ENCODE results near the gene SARS2.

Gene SARS2

DNA sequence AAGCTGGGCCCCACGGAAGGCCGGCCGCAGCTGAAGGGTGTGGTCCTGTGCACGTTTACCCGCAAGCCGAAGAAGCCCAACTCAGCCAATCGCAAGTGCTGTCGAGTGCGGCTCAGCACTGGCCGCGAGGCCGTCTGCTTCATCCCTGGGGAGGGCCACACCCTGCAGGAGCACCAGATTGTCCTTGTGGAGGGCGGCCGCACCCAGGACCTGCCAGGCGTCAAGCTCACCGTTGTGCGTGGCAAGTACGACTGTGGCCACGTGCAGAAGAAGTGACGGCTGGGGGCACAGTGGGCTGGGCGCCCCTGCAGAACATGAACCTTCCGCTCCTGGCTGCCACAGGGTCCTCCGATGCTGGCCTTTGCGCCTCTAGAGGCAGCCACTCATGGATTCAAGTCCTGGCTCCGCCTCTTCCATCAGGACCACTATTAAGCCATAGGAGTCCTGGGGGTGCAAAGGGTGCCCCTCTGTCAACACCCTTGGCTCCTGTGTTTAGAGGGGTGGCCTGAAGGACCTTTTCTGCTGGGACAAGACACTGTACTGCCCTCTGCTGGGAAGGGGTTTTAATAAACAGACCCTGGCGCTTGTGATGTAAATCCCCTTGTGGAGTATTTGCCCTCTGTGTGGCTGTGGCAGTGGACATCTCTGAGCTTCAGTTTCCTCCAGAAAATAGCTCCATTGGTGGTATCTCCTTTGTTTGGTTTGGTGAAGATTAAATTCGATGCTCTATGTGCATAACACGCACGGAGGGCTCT is 2.0 kb upstream of the SARS2 start:
- no peak for DNase-seq
- no peaks in the 10 kb centered on the region for H3K27me3 ChIP-seq
- TF ChIP-seq, protein P1, sequence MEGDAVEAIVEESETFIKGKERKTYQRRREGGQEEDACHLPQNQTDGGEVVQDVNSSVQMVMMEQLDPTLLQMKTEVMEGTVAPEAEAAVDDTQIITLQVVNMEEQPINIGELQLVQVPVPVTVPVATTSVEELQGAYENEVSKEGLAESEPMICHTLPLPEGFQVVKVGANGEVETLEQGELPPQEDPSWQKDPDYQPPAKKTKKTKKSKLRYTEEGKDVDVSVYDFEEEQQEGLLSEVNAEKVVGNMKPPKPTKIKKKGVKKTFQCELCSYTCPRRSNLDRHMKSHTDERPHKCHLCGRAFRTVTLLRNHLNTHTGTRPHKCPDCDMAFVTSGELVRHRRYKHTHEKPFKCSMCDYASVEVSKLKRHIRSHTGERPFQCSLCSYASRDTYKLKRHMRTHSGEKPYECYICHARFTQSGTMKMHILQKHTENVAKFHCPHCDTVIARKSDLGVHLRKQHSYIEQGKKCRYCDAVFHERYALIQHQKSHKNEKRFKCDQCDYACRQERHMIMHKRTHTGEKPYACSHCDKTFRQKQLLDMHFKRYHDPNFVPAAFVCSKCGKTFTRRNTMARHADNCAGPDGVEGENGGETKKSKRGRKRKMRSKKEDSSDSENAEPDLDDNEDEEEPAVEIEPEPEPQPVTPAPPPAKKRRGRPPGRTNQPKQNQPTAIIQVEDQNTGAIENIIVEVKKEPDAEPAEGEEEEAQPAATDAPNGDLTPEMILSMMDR (IDR thresholded peaks at IDR 0.05) = no peak
- H3K27ac ChIP-seq = no peak overlapping the region
- intact Hi-C loops (cut with DNase I; ENCODE audit: low total_unique reads) = no loop called here
- H3K4me1 ChIP-seq = peaks cover 0 to 21% (median 19%) of the 10 kb centered on the region in 4 donors
- H3K4me3 ChIP-seq = no peak overlapping the region
- peaks cover 4 to 28% (median 12%) of the 10 kb centered on the region in 3 donors for H3K36me3 ChIP-seq
- no peaks in the 10 kb centered on the region for H3K9me3 ChIP-seq

DNA sequence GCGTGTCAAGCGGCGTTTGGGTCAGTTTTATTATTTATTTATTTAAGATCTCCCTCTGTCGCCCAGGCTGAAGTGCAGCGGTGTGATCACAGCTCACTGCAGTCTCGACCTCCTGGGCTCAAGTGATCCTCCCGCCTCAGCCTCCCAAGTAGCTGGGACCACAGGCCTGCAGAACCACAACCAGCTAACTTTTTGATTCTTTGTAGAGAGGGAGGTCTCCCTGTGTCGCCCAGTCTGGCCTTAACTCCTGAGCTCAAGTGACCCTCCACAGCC is 894 bp upstream of the SARS2 start:
- TF ChIP-seq, protein P1 (IDR thresholded peaks at IDR 0.05) = no peak
- intact Hi-C loops (cut with DNase I; ENCODE audit: low total_unique reads) = no loop called here
- DNase-seq = no peak
- Histone ChIP-seq H3K4me1 (peaks cover 0 to 21% (median 19%) of the 10 kb centered on the region in 4 donors), H3K4me3 (peak overlapping the region; percentile 64 to 84), H3K27ac (peak overlapping the region; percentile 74 to 83), H3K36me3 (peaks cover 4 to 28% (median 12%) of the 10 kb centered on the region in 3 donors), H3K27me3 (no peaks in the 10 kb centered on the region), H3K9me3 (no peaks in the 10 kb centered on the region)

DNA sequence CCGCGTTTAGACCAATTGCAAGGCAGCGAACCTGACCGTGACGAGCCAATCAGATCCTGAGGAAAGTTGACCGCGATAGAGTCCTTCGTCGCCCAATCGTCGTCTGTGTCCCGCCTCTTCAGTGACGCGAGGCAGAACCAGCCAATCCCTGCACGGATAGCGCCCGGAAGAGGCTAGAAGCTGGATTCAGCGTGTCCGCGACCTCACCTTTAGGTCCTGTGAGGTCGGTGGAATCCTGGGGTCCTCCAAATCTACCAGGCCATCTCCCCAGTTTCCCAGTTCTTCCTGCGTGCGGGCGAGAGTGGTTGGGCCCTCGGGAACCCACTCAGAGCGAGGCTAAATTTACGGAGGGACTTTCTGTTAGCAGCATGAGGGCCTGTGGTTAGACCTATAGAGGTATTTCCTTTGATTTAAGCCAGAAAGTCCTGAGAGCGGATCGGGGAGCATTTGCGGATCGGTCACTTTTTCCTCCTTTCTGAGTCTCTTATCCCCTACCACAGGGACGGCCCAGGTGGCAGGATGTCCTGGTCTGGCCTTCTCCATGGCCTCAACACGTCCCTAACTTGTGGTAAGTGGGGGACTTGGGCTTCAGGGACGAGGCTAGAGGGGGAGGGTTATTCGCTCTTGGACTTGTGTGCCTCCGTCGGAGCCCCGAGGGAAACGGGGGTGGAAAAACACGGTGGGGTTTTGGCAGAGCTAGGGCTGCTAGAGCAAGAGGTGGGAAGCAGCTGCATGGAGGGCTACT is 385 bp upstream of the SARS2 start, which contains the start of gene MRPS12:
Gene MRPS12, plus strand, starts transcription at position 169 of the 745 bp plus-strand sequence. Its CDS starts 351 bp downstream, at position 520.
- H3K9me3 ChIP-seq = no peaks in the 10 kb centered on the region
- H3K27me3 ChIP-seq = no peaks in the 10 kb centered on the region
- peak within 1 kb of the TSS; percentile 64 to 84 for H3K4me3 ChIP-seq
- peak; percentile 98 to 99 for DNase-seq
- H3K4me1 ChIP-seq = peaks cover 0 to 21% (median 19%) of the 10 kb centered on the region in 4 donors
- TF ChIP-seq, protein P1 (IDR thresholded peaks at IDR 0.05) = no peak
- H3K27ac ChIP-seq = peak within 1 kb of the TSS; percentile 74 to 83
- peaks cover 4 to 28% (median 13%) of the 10 kb centered on the region in 3 donors for H3K36me3 ChIP-seq
- intact Hi-C loops (cut with DNase I; ENCODE audit: low total_unique reads) = no loop called here

DNA sequence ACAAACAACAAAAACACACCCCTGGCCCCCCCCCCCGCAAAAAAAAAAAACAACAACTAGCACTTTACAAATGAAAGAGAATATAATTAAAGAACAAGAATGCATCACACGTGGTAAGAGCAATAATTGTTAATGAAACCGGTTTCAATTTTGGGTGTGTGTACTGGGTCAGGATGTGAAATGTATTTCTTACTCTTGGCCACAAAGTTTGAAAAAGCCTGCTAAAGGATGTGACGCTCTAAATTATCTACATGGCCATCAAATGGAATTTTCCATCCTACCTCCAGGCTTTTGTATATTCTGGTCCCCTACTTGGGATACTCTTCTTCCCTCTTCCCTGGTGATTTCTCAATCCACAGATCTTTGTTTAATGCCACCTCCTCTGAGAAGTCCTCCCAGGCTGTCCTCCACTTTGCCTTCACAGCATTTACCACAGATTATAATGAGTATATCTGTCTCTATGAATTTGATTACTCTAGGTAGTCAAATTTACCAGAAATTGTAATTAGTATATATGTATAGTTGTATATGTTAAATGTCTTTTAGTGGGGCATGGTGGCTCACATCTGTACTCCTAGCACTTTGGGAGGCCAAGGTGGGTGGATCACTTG is 2.1 kb downstream of the SARS2 start:
- H3K27ac ChIP-seq = no peak overlapping the region
- H3K4me1 ChIP-seq = peaks cover 0 to 21% (median 19%) of the 10 kb centered on the region in 4 donors
- intact Hi-C loops (cut with DNase I; ENCODE audit: low total_unique reads) = no loop called here
- DNase-seq = no peak
- H3K4me3 ChIP-seq = no peak overlapping the region
- H3K36me3 ChIP-seq = peaks cover 13 to 37% (median 14%) of the 10 kb centered on the region in 3 donors
- H3K9me3 ChIP-seq = no peaks in the 10 kb centered on the region
- TF ChIP-seq, protein P1 (IDR thresholded peaks at IDR 0.05) = no peak
- H3K27me3 ChIP-seq = no peaks in the 10 kb centered on the region

DNA sequence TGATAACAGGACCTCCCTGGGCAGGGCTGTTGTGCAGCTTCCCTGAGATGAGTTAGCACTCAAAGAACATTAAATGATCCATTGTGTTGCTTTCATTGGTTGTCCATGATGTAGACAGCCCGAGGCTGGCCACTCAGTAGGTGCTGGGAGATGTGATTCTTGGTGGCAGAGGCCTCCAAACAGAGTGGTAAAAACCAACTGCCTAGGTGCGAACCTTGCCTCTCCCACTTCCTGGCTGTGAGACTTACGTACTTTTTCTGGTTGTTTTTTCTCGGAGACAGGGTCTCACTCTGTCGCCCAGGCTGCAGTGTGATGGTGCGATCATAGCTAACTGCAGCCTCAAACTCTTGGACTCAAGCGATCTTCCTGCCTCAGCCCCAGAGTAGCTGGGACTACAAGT is 6.2 kb downstream of the SARS2 start:
- Histone ChIP-seq H3K27me3 (no peaks in the 10 kb centered on the region), H3K9me3 (no peaks in the 10 kb centered on the region), H3K4me1 (no peaks in the 10 kb centered on the region), H3K36me3 (peaks cover 9 to 41% (median 11%) of the 10 kb centered on the region in 3 donors), H3K4me3 (no peak overlapping the region), H3K27ac (no peak overlapping the region)
- intact Hi-C loops (cut with DNase I; ENCODE audit: low total_unique reads) = no loop called here
- TF ChIP-seq, protein P1 (IDR thresholded peaks at IDR 0.05) = no peak
- DNase-seq = peak in 1 of 2 donors; percentile 25
